ENCODE measurements around the gene TRHDE.

DNA sequence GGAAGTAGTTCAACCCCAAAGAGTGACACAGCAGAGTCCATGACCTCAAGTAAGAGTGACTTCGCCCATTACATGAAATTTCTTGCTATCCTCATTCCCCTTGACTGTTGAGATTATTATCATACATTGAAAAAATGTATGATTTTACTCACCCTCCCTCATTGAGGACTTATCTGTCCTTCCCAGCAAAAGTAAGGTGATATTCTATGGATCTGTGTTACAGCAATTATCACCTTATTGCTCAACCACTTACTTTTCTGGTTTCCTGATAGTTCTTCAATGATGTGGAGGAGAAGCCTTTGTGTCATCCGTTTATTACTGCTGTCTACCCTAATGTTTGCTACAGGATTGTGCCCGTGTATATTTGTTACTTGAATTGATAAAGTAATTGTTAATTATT lies 306.2 kb downstream of the TRHDE start:
- TF ChIP-seq, protein P1, sequence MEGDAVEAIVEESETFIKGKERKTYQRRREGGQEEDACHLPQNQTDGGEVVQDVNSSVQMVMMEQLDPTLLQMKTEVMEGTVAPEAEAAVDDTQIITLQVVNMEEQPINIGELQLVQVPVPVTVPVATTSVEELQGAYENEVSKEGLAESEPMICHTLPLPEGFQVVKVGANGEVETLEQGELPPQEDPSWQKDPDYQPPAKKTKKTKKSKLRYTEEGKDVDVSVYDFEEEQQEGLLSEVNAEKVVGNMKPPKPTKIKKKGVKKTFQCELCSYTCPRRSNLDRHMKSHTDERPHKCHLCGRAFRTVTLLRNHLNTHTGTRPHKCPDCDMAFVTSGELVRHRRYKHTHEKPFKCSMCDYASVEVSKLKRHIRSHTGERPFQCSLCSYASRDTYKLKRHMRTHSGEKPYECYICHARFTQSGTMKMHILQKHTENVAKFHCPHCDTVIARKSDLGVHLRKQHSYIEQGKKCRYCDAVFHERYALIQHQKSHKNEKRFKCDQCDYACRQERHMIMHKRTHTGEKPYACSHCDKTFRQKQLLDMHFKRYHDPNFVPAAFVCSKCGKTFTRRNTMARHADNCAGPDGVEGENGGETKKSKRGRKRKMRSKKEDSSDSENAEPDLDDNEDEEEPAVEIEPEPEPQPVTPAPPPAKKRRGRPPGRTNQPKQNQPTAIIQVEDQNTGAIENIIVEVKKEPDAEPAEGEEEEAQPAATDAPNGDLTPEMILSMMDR (optimal IDR thresholded peaks at IDR 0.05 in 1 of 3, IDR thresholded peaks at IDR 0.05 in 1 of 3, conservative IDR thresholded peaks at IDR 0.05 in 1 of 3; ENCODE audit: extremely low read depth in 1 of 3, insufficient read depth in 2 of 3, low read length in 3 of 3): no peak
- TF ChIP-seq EZH2 (IDR thresholded peaks at IDR 0.05; ENCODE audit: low read length): no peak
